Stimulated activated CD4-positive, alpha-beta T cell treated with anti-CD3 and anti-CD28 coated beads, TNF-alpha, amount 100 ng/mL, for 4 hours (primary cell): ENCODE data around the gene ZFAND4.
"Not testable (repeated sequence)": the region's sequence is repeated elsewhere in the genome, so short reads cannot be mapped to it uniquely, and the experiment has no call there.

Experiments used
- DNase-seq, 3 experiments: peaks; one replicate each; pipeline ENCODE4 v3.0.0-alpha.2; 2020; ENCODE audit warnings: low read depth in 3 of 3

ZFAND4 gene

DNA sequence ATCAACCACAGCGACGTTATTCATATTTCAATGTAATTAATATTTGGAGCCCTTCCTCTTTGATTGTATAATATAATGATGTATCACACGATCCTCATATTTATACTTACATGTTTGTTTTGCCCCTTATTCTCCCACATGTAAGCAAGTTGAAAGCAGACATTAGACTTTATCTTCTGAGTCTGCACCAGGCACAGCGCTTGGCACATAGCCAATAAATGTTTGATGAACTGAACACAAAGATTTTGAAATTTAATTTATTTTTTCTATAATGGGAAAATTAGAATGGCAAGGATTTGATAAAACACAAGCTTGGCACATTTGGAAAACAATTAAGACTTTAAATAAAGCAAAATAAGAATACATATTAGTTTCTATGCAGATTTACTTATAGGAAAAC, 31.6 kb downstream of the ZFAND4 start:
- no peak for DNase-seq

GRCh38 chr10:45640049-45640448, 32.5 kb downstream of the ZFAND4 start:
- DNase-seq = no peak

DNA sequence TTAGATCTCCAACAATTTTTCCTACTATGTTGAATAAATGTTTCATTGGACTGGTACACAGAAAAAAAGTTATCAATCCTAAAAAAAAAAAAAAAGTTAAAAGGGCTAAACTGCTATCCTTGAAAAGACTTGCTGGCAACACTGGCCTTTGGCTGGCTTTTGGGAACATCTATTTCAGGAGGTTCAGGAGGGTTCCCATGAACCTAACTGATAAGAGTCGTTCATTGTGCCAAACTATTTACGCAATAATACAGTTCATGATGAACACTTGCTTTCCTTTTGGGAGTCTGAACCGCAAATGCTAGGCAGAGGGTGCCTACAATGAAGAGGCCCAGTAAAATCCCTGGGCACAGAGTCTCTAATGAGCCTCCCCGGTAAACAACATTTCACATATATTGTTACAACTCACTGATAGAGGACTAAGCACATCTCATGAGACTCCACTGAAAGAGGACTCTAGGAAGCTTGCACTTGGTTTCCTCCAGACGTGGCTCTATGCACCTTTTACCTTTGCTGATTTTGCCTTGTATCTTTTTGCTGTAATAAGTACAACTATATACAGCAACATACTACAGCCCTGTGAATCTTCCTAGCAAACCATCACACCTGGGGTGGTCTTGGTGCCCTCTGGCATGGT, 45.0 kb downstream of the ZFAND4 start:
- DNase-seq = no peak

GRCh38 chr10:45625879-45626278, 46.7 kb downstream of the ZFAND4 start:
- DNase-seq = no peak

GRCh38 chr10:45624724-45625123, 47.8 kb downstream of the ZFAND4 start:
- DNase-seq = no peak

DNA sequence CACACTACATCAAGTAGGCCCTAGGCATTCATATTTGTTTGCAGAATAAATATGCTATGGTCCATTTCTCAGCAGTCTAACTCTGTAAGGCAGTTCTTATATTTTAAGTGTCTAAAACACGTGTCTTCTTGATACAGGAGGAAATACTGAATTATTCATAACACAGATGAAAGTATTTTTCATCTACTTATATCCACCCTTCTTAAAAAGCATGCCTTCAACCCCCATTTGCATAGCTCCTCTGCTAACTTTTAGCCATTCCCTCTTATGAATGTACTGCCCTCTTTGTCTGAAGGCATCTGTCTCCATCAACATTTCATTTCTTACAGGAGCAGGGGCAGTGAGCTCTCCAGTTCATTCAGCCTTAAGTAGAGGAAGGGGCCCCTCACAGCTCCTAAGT, 57.7 kb downstream of the ZFAND4 start:
- no peak for DNase-seq

DNA sequence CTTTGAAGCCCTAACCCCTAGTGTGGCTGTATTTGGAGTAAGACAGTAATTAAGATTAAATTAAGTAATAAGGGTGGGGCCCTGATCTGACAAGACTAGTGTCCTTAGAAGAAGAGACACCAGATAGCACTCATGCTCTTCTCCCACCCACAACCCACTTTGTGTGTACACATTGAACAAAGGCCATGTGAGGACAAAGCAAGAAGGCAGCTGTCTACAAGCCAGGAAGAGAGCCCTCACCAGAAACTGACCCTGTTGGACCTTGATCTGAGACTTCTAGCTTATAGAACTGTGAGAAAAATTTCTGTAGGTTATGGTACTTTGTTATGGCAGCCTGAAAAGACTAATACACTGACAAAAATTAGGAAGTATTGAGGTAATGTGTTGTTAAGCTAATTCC, 59.8 kb downstream of the ZFAND4 start:
- DNase-seq = no peak

GRCh38 chr10:45608052-45608451, 64.5 kb downstream of the ZFAND4 start:
- DNase-seq = no peak

GRCh38 chr10:45607276-45607675, 65.3 kb downstream of the ZFAND4 start:
- DNase-seq = no peak

DNA sequence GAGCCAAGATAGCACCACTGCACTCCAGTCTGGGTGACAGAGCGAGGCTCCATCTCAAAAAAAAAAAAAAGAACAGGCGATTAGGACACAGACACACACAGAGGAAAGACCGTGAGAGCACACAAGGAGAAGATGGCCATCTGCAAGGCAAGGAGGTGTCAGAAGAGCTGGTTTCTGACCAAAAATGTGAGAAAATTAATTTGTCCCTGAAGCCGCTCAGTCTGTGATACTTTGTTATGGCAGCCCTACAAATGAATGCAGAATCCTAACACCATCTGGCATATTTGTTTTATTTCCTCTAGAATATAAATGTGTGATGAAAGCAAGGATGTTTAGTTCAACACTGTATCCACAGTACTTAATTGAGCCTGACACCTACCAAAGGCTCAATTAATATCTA, 69.7 kb downstream of the ZFAND4 start:
- no peak for DNase-seq

DNA sequence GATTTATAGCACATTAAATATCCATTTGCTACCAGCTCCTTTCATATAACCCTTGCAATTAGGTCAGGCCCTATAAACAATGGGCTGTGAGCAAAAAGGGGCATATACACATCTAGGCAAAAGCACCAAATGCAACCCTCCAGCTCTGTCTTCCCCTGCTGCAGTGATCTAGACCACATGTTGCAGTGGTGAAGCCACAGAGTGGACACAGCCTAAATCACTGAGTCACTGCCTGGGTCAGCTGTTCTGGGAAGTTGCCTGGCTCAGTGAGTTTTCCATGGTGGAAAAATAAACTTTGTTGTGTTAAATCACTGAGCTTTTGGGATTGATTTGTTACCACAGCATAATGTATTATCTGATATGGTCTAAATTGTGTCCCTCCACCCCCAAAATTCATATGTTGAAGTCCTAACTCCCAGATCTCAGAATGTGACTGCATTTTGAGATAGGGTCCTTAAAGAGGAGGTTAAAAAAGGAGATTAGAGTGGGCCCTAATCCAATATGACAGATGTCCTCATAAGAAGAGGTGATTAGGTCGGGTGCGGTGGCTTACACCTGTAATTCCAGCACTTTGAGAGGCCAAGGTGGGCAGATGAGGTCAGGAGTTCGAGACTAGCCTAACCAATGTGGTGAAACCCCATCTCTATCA, 70.4 kb downstream of the ZFAND4 start:
- DNase-seq = no peak

DNA sequence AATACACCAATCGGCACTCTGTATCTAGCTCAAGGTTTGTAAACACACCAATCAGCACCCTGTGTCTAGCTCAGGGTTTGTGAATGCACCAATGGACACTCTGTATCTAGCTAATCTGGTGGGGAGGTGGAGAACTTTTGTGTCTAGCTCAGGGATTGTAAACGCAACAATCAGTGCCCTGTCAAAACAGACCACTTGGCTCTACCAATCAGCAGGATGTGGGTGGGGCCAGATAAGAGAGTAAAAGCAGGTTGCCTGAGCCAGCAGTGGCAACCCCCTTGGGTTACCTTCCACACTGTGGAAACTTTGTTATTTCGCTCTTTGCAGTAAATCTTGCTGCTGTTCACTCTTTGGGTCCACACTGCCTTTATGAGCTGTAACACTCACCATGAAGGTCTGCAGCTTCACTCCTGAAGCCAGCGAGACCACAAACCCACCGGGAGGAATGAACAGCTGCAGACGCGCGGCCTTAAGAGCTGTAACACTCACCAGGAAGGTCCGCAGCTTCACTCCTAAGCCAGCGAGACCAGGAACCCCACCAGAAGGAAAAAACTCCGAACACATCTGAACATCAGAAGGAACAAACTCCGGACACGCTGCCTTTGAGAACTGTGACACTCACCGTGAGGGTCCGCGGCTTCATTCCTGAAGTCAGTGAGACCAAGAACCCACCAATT, 71.2 kb downstream of the ZFAND4 start:
- DNase-seq = not testable (repeated sequence)

DNA sequence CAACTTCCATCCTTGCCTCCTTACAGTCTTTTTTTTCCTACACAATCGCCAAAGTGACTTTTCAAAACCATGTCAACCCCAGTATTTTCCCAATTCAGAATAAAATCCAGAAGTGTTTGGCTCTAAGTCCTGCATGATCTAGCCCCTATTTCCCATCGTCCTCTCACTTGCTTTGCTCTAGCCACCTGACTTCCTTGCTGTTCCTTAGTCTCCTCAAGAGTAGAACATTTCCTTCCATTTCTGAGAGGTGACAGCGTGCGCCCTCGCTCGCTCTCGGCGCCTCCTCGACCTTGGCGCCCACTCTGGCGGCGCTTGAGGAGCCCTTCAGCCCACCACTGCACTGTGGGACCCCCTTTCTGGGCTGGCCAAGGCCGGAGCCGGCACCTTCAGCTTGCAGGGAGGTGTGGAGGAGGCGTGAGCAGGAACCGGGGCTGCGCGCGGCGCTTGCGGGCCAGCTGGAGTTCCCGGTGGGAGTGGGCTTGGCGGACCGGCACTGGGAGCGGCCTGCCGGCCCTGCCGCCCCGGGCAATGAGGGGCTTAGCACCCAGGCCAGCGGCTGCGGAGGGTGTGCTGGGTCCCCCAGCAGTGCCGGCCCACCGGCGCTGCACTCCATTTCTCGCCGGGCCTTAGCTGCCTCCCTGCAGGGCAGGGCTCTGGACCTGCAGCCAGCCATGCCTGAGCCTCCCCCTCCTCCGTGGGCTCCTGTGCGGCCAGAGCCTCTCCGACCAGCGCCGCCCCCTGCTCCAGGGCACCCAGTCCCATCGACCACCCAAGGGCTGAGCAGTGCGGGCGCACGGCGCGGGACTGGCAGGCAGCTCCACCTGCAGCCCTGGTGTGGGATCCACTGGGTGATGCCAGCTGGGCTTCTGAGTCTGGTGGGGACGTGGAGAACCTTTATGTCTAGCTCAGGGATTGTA, 72.0 kb downstream of the ZFAND4 start:
- not testable (repeated sequence) for DNase-seq

GRCh38 chr10:45599646-45600045, 72.9 kb downstream of the ZFAND4 start:
- no peak for DNase-seq

DNA sequence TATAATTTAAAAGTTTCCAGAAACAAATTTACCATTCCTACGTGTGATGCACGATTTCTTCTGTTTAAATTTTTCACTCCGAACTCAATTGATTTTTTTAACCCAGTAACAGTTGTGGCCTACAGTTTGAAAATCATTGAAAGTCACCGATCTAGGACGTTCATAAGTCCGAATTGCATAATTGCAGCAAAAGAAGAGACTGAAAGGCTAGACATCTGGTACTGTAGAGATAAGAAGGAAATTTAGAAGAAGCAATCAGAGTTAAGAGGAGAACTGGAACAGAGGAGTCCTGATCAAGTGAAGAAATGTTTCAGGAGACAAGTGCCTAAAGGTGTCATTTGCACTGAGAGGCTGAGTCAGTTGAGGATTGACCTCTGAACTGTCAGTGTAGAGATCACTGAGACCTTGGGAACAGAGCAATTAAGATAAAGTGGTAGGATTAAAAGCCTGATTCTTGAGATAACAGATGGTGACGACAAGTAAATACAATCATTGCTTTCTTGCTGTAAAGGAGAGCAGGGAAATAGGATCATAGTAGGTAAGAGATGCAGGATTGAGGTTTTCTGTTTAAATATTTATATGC, 73.5 kb downstream of the ZFAND4 start:
- no peak for DNase-seq

- DNase-seq = no peak
These were observed 76.0 kb downstream of the ZFAND4 start for GRCh38 chr10:45596526-45596925.

DNA sequence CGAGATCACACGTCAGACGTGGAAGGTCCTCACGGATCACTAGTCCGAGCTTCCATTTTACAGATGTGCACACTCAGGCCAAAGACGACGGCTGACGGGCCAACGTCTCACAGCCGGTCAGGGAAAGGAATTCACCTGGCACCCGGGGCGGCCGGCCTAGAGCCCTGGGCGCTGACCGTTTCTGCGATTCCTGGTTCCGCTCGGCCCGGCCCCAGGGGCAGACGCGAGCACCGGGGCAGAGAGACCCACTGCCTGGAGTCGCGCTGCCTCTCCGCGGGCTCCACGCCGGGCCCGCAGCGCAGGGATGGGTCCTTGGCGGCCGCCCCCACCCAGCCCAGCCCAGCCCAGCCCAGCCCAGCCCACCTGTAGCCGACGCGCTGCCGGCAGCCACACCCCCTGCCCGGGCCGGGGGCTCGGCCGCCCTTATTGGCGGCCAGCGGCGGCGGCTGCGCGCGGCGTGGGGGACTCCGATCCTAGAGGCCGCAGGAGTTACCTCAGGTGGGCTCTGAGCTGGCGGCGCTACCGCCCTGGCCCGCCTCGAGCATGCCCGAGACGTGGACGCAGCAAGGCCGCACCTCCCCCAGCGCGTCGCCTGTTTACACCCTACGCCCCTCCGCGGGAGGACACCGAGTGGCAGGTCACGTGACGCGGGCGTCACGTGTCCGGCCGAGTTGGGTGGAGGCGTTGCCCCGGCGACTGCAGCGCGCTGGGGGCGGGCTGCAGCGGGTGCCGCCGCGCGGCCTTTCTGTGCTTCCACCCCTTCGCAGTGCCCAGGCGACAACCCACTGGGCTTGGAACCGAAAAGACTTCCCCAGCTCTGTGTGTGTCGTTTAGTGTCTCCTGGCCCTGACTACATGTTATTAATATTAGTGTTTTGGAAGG, 78.1 kb downstream of the ZFAND4 start:
- peak; percentile 76 to 85 (median 76) for DNase-seq

DNA sequence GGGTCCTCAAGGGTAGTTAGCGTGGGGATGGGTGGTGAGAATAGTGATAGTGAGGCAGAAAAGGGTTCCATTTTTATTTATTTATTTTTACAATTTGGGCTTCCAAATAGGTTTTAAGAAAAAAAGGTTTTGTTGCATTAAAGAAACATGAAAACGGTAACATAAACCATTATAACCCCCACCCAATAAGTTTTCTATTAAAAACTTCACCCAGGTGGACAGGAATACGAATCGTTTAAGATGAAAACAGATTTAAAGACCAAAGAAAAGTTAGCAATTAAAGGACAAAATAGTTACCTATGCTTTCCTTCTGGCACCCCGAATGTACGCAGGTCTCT, 78.7 kb downstream of the ZFAND4 start:
- no peak for DNase-seq

DNA sequence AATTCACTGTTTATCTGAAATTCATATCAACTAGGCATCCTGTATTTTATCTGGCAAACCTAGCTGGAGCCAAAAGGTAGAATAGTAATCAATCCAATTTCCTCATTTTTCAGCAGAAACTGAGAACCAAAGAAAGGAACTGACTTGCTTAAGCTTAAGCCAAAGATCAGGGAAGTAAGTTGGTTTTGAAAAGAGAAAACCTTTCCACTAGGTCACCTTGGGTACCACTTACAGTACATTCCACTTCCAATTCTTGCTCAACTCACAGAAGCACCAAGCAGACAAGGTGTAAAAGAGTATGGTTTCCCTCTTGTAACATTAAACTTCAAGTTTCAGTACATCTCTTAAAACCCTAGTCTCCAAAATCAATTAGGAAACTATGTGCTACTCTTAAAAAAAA, 79.6 kb downstream of the ZFAND4 start:
- DNase-seq = no peak

GRCh38 chr10:45592432-45592831, 80.1 kb downstream of the ZFAND4 start:
- DNase-seq = no peak

- DNase-seq = no peak
These were observed 81.3 kb downstream of the ZFAND4 start for GRCh38 chr10:45591280-45591679.
